ENCODE results near the gene FRMD7.
"Not testable (repeated sequence)": the region's sequence is repeated elsewhere in the genome, so short reads cannot be mapped to it uniquely, and the experiment has no call there.

The FRMD7 gene

GRCh38 chrX:132092439-132093065 is 35.3 kb downstream of the FRMD7 start:
- DNase-seq = no peak

GRCh38 chrX:132090403-132091159 is 37.2 kb downstream of the FRMD7 start:
- DNase-seq = no peak

GRCh38 chrX:132088864-132089263 is 39.0 kb downstream of the FRMD7 start:
- DNase-seq = no peak

- no peak for DNase-seq
Observed at GRCh38 chrX:132086672-132087071, 41.1 kb downstream of the FRMD7 start.

- DNase-seq = no peak
Observed at GRCh38 chrX:132085786-132086185, 42.0 kb downstream of the FRMD7 start.

GRCh38 chrX:132077912-132078311 is 49.9 kb downstream of the FRMD7 start:
- no peak for DNase-seq

- no peak for DNase-seq
Observed at GRCh38 chrX:132077414-132077813, 50.4 kb downstream of the FRMD7 start.

- no peak for DNase-seq
Observed at GRCh38 chrX:132071254-132071653, 56.6 kb downstream of the FRMD7 start.

- DNase-seq = no peak
Observed at GRCh38 chrX:132068405-132068804, 59.4 kb downstream of the FRMD7 start.

GRCh38 chrX:132063862-132064261 is 64.0 kb downstream of the FRMD7 start:
- no peak for DNase-seq

GRCh38 chrX:132063334-132063733 is 64.5 kb downstream of the FRMD7 start:
- DNase-seq = no peak

- DNase-seq = no peak
Observed at GRCh38 chrX:132059973-132060540, 67.8 kb downstream of the FRMD7 start.

- DNase-seq = no peak
Observed at GRCh38 chrX:132058975-132059374, 68.8 kb downstream of the FRMD7 start.

GRCh38 chrX:132058050-132058449 is 69.8 kb downstream of the FRMD7 start:
- no peak for DNase-seq

- DNase-seq = not testable (repeated sequence)
Observed at GRCh38 chrX:132051778-132052177, 76.0 kb downstream of the FRMD7 start.

- no peak for DNase-seq
Observed at GRCh38 chrX:132046533-132046932, 81.3 kb downstream of the FRMD7 start.

- DNase-seq = no peak
Observed at GRCh38 chrX:132045456-132045855, 82.4 kb downstream of the FRMD7 start.

- DNase-seq = no peak
Observed at GRCh38 chrX:132044953-132045352, 82.9 kb downstream of the FRMD7 start.

GRCh38 chrX:132043977-132044376 is 83.8 kb downstream of the FRMD7 start:
- no peak for DNase-seq

GRCh38 chrX:132041015-132041414 is 86.8 kb downstream of the FRMD7 start:
- no peak for DNase-seq

- no peak for DNase-seq
Observed at GRCh38 chrX:132040066-132040465, 87.8 kb downstream of the FRMD7 start.

GRCh38 chrX:132037479-132037993 is 90.3 kb downstream of the FRMD7 start:
- DNase-seq = no peak

GRCh38 chrX:132034648-132035047 is 93.2 kb downstream of the FRMD7 start:
- DNase-seq = no peak

GRCh38 chrX:132033166-132033565 is 94.7 kb downstream of the FRMD7 start:
- no peak for DNase-seq

Data from NCI-H187 treated with DMSO at 0.1 percent for 48 hours (cell line).